Measurements from ENCODE around the gene ZC3H4.
"Not testable (repeated sequence)": the region's sequence is repeated elsewhere in the genome, so short reads cannot be mapped to it uniquely, and the experiment has no call there.

The ZC3H4 gene

GRCh38 chr19:47107953-47108746 lies 5.4 kb downstream of the ZC3H4 start:
- no peak for DNase-seq (ENCODE audit: low spot score)

GRCh38 chr19:47107202-47107952 lies 6.2 kb downstream of the ZC3H4 start:
- no peak for DNase-seq (ENCODE audit: low spot score)

- peak; percentile 35 for DNase-seq (ENCODE audit: low spot score)
These were observed 6.8 kb downstream of the ZC3H4 start for GRCh38 chr19:47106821-47107201.

- DNase-seq (ENCODE audit: low spot score), result no peak
These were observed 7.7 kb downstream of the ZC3H4 start for GRCh38 chr19:47105874-47106273.

GRCh38 chr19:47104680-47105079 lies 8.9 kb downstream of the ZC3H4 start:
- DNase-seq (ENCODE audit: low spot score), result no peak

- no peak for DNase-seq (ENCODE audit: low spot score)
These were observed 11.1 kb downstream of the ZC3H4 start for GRCh38 chr19:47102346-47103060.

- not testable (repeated sequence) for DNase-seq (ENCODE audit: low spot score)
These were observed 12.5 kb downstream of the ZC3H4 start for GRCh38 chr19:47101116-47101515.

GRCh38 chr19:47100290-47100689 lies 13.3 kb downstream of the ZC3H4 start:
- DNase-seq (ENCODE audit: low spot score), result no peak

GRCh38 chr19:47099576-47100050 lies 14.0 kb downstream of the ZC3H4 start:
- no peak for DNase-seq (ENCODE audit: low spot score)

- no peak for DNase-seq (ENCODE audit: low spot score)
These were observed 15.0 kb downstream of the ZC3H4 start for GRCh38 chr19:47098608-47099007.

- DNase-seq (ENCODE audit: low spot score), result no peak
These were observed 16.0 kb downstream of the ZC3H4 start for GRCh38 chr19:47097396-47098201.

GRCh38 chr19:47096721-47097120 lies 16.9 kb downstream of the ZC3H4 start:
- no peak for DNase-seq (ENCODE audit: low spot score)

- DNase-seq (ENCODE audit: low spot score), result no peak
These were observed 17.4 kb downstream of the ZC3H4 start for GRCh38 chr19:47096100-47096704.

GRCh38 chr19:47095476-47096099 lies 18.0 kb downstream of the ZC3H4 start:
- DNase-seq (ENCODE audit: low spot score), result no peak

GRCh38 chr19:47094557-47095475 lies 18.8 kb downstream of the ZC3H4 start:
- DNase-seq (ENCODE audit: low spot score), result no peak

- DNase-seq (ENCODE audit: low spot score), result no peak
These were observed 19.7 kb downstream of the ZC3H4 start for GRCh38 chr19:47093841-47094240.

GRCh38 chr19:47093254-47093653 lies 20.3 kb downstream of the ZC3H4 start:
- no peak for DNase-seq (ENCODE audit: low spot score)

- DNase-seq (ENCODE audit: low spot score), result no peak
These were observed 23.7 kb downstream of the ZC3H4 start for GRCh38 chr19:47089767-47090350.

GRCh38 chr19:47086280-47086679 lies 27.3 kb downstream of the ZC3H4 start:
- DNase-seq (ENCODE audit: low spot score), result no peak
